GM12892 (cell line): ENCODE results near the gene TNFRSF12A.

Experiments used
- POLR2A ChIP-seq: IDR thresholded peaks from 2 replicates; pipeline ENCODE4 v1.6.1; 2011; ENCODE audit warnings: low read depth, low read length, control low read depth
- POLR2AphosphoS5 ChIP-seq: IDR thresholded peaks from 2 replicates; pipeline ENCODE4 v1.6.1; 2011; ENCODE audit warnings: low read depth, low read length, control low read depth
- TAF1 ChIP-seq: IDR thresholded peaks from 2 replicates; pipeline ENCODE4 v1.6.1; 2011; ENCODE audit warnings: low read depth, mild to moderate bottlenecking, control low read depth, low read length, borderline replicate concordance

GRCh38 chr16:3026609-3027488 is 6.7 kb downstream of the TNFRSF12A start:
- TF ChIP-seq POLR2A (no peak), TAF1 (no peak), POLR2AphosphoS5 (no peak)
